ENCODE results near the gene KCNT1. TPM values are rescaled to one million over a fixed set of nuclear protein-coding genes. Genes with fewer than 3 reads are reported as not detected.

KCNT1 gene
- total RNA-seq, 1 experiment from 2014 or later = not detected

DNA sequence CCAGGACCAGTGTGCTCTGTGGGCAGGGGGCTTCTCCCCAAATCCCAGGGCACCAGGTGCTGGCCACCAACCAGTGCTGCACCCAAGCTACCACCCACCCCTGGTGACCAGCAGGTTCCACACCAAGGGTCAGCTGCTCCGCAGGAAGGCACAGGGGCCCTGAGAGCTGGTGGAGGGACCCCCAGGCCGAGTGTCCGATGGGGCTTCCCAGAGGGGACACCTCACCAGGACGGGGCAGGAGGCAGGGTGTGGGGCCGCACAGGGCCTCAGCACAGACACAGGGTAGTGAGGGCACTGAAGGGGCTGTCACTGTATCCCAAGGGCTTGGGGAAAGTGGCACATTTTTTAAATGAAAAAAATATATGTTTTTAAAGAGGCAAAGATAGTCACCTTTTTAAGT is 20.8 kb upstream of the KCNT1 start:
- Histone ChIP-seq H3K79me2 (ENCODE audit: low read depth) (no peaks in the 10 kb centered on the region), H3K36me3 (ENCODE audit: low read depth) (no peaks in the 10 kb centered on the region), H3K4me2 (no peak overlapping the region), H3K27ac (no peak overlapping the region), H4K20me1 (ENCODE audit: insufficient read depth) (no peaks in the 10 kb centered on the region), H3K9me3 (ENCODE audit: insufficient read depth, low read depth) (no peaks in the 10 kb centered on the region), H3K4me3 (no peak overlapping the region), H2AFZ (no peak overlapping the region), H3K4me1 (replicated peaks; ENCODE audit: insufficient read depth) (no peaks in the 10 kb centered on the region), H3K27me3 (ENCODE audit: insufficient read depth, low read depth) (peaks cover 73% of the 10 kb centered on the region), H3K9me2 (ENCODE audit: insufficient read depth) (no peaks in the 10 kb centered on the region), H3F3A (ENCODE audit: insufficient read depth, low read depth) (no peaks in the 10 kb centered on the region)
- ChIA-PET CTCF (no interaction called here), POLR2A (ENCODE audit: unreplicated experiment) (no interaction called here)
- TF ChIP-seq, protein P1, sequence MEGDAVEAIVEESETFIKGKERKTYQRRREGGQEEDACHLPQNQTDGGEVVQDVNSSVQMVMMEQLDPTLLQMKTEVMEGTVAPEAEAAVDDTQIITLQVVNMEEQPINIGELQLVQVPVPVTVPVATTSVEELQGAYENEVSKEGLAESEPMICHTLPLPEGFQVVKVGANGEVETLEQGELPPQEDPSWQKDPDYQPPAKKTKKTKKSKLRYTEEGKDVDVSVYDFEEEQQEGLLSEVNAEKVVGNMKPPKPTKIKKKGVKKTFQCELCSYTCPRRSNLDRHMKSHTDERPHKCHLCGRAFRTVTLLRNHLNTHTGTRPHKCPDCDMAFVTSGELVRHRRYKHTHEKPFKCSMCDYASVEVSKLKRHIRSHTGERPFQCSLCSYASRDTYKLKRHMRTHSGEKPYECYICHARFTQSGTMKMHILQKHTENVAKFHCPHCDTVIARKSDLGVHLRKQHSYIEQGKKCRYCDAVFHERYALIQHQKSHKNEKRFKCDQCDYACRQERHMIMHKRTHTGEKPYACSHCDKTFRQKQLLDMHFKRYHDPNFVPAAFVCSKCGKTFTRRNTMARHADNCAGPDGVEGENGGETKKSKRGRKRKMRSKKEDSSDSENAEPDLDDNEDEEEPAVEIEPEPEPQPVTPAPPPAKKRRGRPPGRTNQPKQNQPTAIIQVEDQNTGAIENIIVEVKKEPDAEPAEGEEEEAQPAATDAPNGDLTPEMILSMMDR (conservative IDR thresholded peaks at IDR 0.05) = no peak
- TF ChIP-seq EZH2 (IDR thresholded peaks at IDR 0.05; ENCODE audit: low read depth) = no peak
- DNase-seq = no peak
- intact Hi-C loops (cut with micrococcal nuclease; ENCODE audit: unreplicated experiment) = no loop called here
- BruUV-seq (replicated peaks) = no TSS peak

DNA sequence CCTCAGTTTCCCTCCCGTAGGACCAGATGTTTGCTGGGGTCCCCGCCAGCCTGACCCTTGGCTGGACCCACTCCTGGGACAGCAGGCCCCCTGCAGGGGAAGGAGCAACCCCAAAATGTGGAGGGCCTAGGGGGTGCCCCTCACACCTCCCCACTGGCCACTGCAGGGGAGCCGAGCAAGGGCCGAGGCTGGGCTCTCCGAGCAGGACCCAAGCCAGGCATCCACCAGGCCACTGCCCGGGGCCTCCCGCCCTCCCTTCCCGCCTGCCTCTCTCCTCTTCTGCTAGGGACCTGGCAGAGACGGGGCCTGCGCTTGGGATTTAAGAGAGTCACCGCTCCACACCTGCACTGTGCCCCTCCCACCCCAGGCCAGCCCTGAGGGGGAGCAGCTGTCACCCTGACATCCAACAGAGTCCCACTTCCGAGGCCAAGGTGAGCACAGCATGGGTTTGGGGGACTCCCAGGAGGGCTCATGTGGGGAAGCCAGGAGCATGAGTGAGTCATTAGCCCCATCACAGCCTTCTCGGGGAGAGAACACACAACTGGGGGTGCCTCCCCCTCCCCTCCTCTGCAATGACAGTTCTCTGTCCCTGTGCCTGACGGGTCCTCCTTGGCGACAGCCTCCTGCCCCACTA is 18.5 kb upstream of the KCNT1 start:
- H3K4me3 ChIP-seq = no peak overlapping the region
- no peak overlapping the region for H3K4me2 ChIP-seq
- TF ChIP-seq, protein P1 (conservative IDR thresholded peaks at IDR 0.05) = no peak
- TF ChIP-seq EZH2 (IDR thresholded peaks at IDR 0.05; ENCODE audit: low read depth) = no peak

DNA sequence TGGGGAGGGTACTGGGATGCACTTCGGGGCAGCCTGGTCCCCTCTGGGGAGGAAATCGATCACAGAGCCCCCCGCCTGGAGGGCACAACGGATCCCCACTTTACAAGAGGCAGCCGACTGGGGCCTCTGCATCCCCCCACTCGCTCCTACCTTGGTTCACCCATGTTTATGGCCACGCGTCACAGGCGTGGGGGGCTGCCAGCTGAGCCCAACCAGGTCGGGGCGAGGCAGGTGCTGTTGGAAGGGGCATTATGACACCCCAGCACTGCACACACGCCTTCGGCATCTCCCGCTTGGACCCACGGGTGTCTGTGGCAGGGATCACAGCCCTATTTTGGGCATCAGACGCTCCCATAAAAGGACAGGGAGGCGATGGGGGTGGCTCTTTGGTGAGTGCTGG is 17.3 kb upstream of the KCNT1 start:
- TF ChIP-seq, protein P1 (conservative IDR thresholded peaks at IDR 0.05) = no peak
- no peak for TF ChIP-seq EZH2 (IDR thresholded peaks at IDR 0.05; ENCODE audit: low read depth)
- intact Hi-C loops (cut with micrococcal nuclease; ENCODE audit: unreplicated experiment) = no loop called here
- no peaks in the 10 kb centered on the region for H3K4me1 ChIP-seq (replicated peaks; ENCODE audit: insufficient read depth)
- peaks cover 87% of the 10 kb centered on the region for H3K27me3 ChIP-seq (ENCODE audit: insufficient read depth, low read depth)
- no peaks in the 10 kb centered on the region for H3K9me3 ChIP-seq (ENCODE audit: insufficient read depth, low read depth)
- H2AFZ ChIP-seq = no peak overlapping the region
- no peaks in the 10 kb centered on the region for H3F3A ChIP-seq (ENCODE audit: insufficient read depth, low read depth)
- H3K79me2 ChIP-seq (ENCODE audit: low read depth) = no peaks in the 10 kb centered on the region
- no peaks in the 10 kb centered on the region for H3K9me2 ChIP-seq (ENCODE audit: insufficient read depth)
- H3K4me3 ChIP-seq = no peak overlapping the region
- H4K20me1 ChIP-seq (ENCODE audit: insufficient read depth) = no peaks in the 10 kb centered on the region
- ChIA-PET CTCF (no interaction called here), POLR2A (ENCODE audit: unreplicated experiment) (no interaction called here)
- H3K27ac ChIP-seq = no peak overlapping the region
- no peaks in the 10 kb centered on the region for H3K36me3 ChIP-seq (ENCODE audit: low read depth)
- no TSS peak for BruUV-seq (replicated peaks)
- DNase-seq = no peak
- H3K4me2 ChIP-seq = no peak overlapping the region

More for the DNA sequence above, 18.5 kb upstream of the KCNT1 start:
- H3F3A ChIP-seq (ENCODE audit: insufficient read depth, low read depth) = no peaks in the 10 kb centered on the region
- no peaks in the 10 kb centered on the region for H3K36me3 ChIP-seq (ENCODE audit: low read depth)
- H3K9me3 ChIP-seq (ENCODE audit: insufficient read depth, low read depth) = no peaks in the 10 kb centered on the region
- peaks cover 76% of the 10 kb centered on the region for H3K27me3 ChIP-seq (ENCODE audit: insufficient read depth, low read depth)
- no peaks in the 10 kb centered on the region for H3K4me1 ChIP-seq (replicated peaks; ENCODE audit: insufficient read depth)
- no peak for DNase-seq
- no peaks in the 10 kb centered on the region for H3K9me2 ChIP-seq (ENCODE audit: insufficient read depth)
- no peaks in the 10 kb centered on the region for H4K20me1 ChIP-seq (ENCODE audit: insufficient read depth)
- CTCF ChIA-PET = no interaction called here
- intact Hi-C loops (cut with micrococcal nuclease; ENCODE audit: unreplicated experiment) = no loop called here
- no peak overlapping the region for H2AFZ ChIP-seq
- POLR2A ChIA-PET (ENCODE audit: unreplicated experiment) = no interaction called here
- no peak overlapping the region for H3K27ac ChIP-seq
- no TSS peak for BruUV-seq (replicated peaks)
- H3K79me2 ChIP-seq (ENCODE audit: low read depth) = no peaks in the 10 kb centered on the region
